B cell (primary cell): ENCODE measurements around the gene QSOX2. TPM values are rescaled to one million over a fixed set of nuclear protein-coding genes. Genes with fewer than 3 reads are reported as not detected.
A peak's percentile ranks its signal among the peaks of the same experiment; 100 is the strongest.

Source experiments
- ATAC-seq: fragments of 200-7000 bp; cut with Tn5 transposase; one replicate; pipeline ENCODE4 v1.10.0; 2021; ENCODE audit warnings: low read depth, mild to moderate bottlenecking, moderate number of reproducible peaks, moderate library complexity
- CTCF ChIA-PET: fragments of 350-600 bp; sonication (Branson Sonifier 250); formaldehyde crosslinking; loops from one replicate; lab custom pipeline; 2021; ENCODE audit warnings: antibody characterized with exemption, inconsistent platforms; lab: Charles Lee
- POLR2A ChIA-PET: fragments of 350-600 bp; sonication (Branson Sonifier 250); formaldehyde crosslinking; loops from one replicate; lab custom pipeline; 2021; ENCODE audit warnings: antibody characterized with exemption; lab: Charles Lee
- DNase-seq: peaks from one replicate; pipeline ENCODE4 v3.0.0; 2013
- H2AFZ ChIP-seq: 2 replicates; pipeline ENCODE4 v1.6.1; 2012; ENCODE audit warnings: mild to moderate bottlenecking, low read depth, low read length; ENCODE audit not compliant: insufficient read depth, poor library complexity, severe bottlenecking
- H3K27ac ChIP-seq, 2 donors: 1 replicate in 1 of 2; 2 replicates in 1 of 2; pipeline ENCODE4 v1.5.1; 2012 to 2013; ENCODE audit warnings: low read length in 2 of 2, mild to moderate bottlenecking in 2 of 2, moderate library complexity in 1 of 2
- H3K27me3 ChIP-seq, 4 experiments: fragments of 200-600 bp in 1 of 4; sonication (generic) in 1 of 4; replicated peaks in 1 of 4; 1 replicate in 2 of 4; 2 replicates in 2 of 4; pipeline versions ENCODE4 v1.6.1 to v1.7.0; 2013 to 2016; ENCODE audit warnings: low read length in 3 of 4, mild to moderate bottlenecking in 2 of 4, mixed read lengths in 1 of 4, moderate library complexity in 1 of 4; ENCODE audit not compliant: insufficient read depth in 4 of 4, control insufficient read depth in 3 of 4; ENCODE audit errors: control extremely low read depth in 1 of 4
- H3K36me3 ChIP-seq, 2 experiments: replicated peaks in 1 of 2; 1 replicate in 1 of 2; 2 replicates in 1 of 2; pipeline versions ENCODE4 v1.6.1 to v1.7.1; 2013; ENCODE audit warnings: low read length in 1 of 2; ENCODE audit not compliant: insufficient read depth in 2 of 2, control insufficient read depth in 1 of 2; ENCODE audit errors: control extremely low read depth in 1 of 2, extremely low read depth in 1 of 2
- H3K4me1 ChIP-seq, 2 donors: fragments of 200-600 bp in 1 of 2; sonication (generic) in 1 of 2; 1 replicate in 1 of 2; 2 replicates in 1 of 2; pipeline versions ENCODE4 v1.5.1 to v1.6.1; 2013 to 2017; ENCODE audit warnings: low read length in 2 of 2; ENCODE audit not compliant: control insufficient read depth in 2 of 2, insufficient read depth in 2 of 2
- H3K4me2 ChIP-seq: replicated peaks from 2 replicates; pipeline ENCODE3; 2012; ENCODE audit warnings: mild to moderate bottlenecking, low read depth, low read length; ENCODE audit not compliant: poor library complexity, severe bottlenecking
- H3K4me3 ChIP-seq, 5 experiments: fragments of 200-600 bp in 1 of 5; sonication (generic) in 1 of 5; 1 replicate in 3 of 5; 2 replicates in 2 of 5; pipeline versions ENCODE4 v1.5.1 to v1.7.0; 2011 to 2016; ENCODE audit warnings: low read length in 4 of 5, mild to moderate bottlenecking in 4 of 5, low read depth in 2 of 5, control low read depth in 1 of 5, moderate library complexity in 1 of 5; ENCODE audit not compliant: insufficient read depth in 1 of 5; ENCODE audit errors: control extremely low read depth in 1 of 5, extremely low read depth in 1 of 5
- H3K79me2 ChIP-seq: fragments of 200-600 bp; sonication (generic); one replicate; pipeline ENCODE4 v1.6.0; 2016; ENCODE audit warnings: low read length; ENCODE audit not compliant: control insufficient read depth, insufficient read depth
- H3K9ac ChIP-seq: fragments of 200-600 bp; sonication (generic); 2 replicates; pipeline ENCODE4 v1.6.1; 2017; ENCODE audit warnings: mild to moderate bottlenecking, low read length, moderate library complexity
- H3K9me3 ChIP-seq, 3 donors: one replicate each; pipeline versions ENCODE4 v1.6.1 to v1.7.1; 2013; ENCODE audit warnings: low read length in 2 of 3; ENCODE audit not compliant: control insufficient read depth in 2 of 3, insufficient read depth in 1 of 3; ENCODE audit errors: control extremely low read depth in 1 of 3
- H4K20me1 ChIP-seq: 2 replicates; pipeline ENCODE4 v1.6.0; 2012; ENCODE audit warnings: mild to moderate bottlenecking, low read length; ENCODE audit not compliant: insufficient read depth, control insufficient read depth, poor library complexity, severe bottlenecking
- H3K27ac Mint-ChIP-seq: one replicate; pipeline ENCODE4 v1.8.0; 2021; ENCODE audit warnings: mixed read lengths
- H3K27me3 Mint-ChIP-seq: one replicate; pipeline ENCODE4 v1.8.0; 2021; ENCODE audit warnings: mixed read lengths
- H3K4me1 Mint-ChIP-seq: one replicate; pipeline ENCODE4 v1.8.0; 2021; ENCODE audit warnings: mixed read lengths
- H3K4me3 Mint-ChIP-seq: one replicate; pipeline ENCODE4 v1.8.0; 2021; ENCODE audit warnings: mixed read lengths
- H3K9me3 Mint-ChIP-seq: one replicate; pipeline ENCODE4 v1.8.0; 2022; ENCODE audit warnings: mixed read lengths; ENCODE audit not compliant: insufficient read depth
- EZH2 ChIP-seq: IDR thresholded peaks from 2 replicates; pipeline ENCODE4 v1.6.1; 2012; ENCODE audit warnings: borderline replicate concordance, low read depth, mild to moderate bottlenecking, moderate library complexity, low read length; ENCODE audit not compliant: insufficient read depth, poor library complexity, severe bottlenecking
- WGBS: methylation state at CpG from one replicate; pipeline ENCODE4 v1.1.5; 2013; ENCODE audit warnings: missing lambda C conversion rate; ENCODE audit not compliant: insufficient coverage; 5-methylcytosine and 5-hydroxymethylcytosine counted together
- intact Hi-C: fragments of 100-400 bp; cut with micrococcal nuclease; formaldehyde crosslinking; loops from one replicate; pipeline ENCODE4 v1.10.0; 2022
- polyA minus RNA-seq: library from RNA; depleted of rRNA, polyadenylated mRNA; stranded (reverse); fragments of >200 nt; gene quantifications from 2 replicates; pipeline ENCODE4 v1.2.3, GENCODE V29; 2012
- polyA plus RNA-seq: library from polyadenylated mRNA; depleted of rRNA; stranded (reverse); fragments of >200 nt; gene quantifications from 2 replicates; pipeline ENCODE4 v1.2.3, GENCODE V29; 2012
- total RNA-seq, 2 donors: library from RNA; stranded (reverse); fragments of 120-200 nt in 1 of 2; gene quantifications; 1 replicate in 1 of 2; 2 replicates in 1 of 2; pipeline versions ENCODE4 v1.2.3 to v1.2.4, GENCODE V29; 2013 to 2022
- TF ChIP-seq, protein P1 (sequence below): fragments of 200-600 bp; IDR thresholded peaks from one replicate; pipeline ENCODE4 v1.8.0; 2022; ENCODE audit warnings: antibody characterized with exemption, mild to moderate bottlenecking

QSOX2 gene, protein sequence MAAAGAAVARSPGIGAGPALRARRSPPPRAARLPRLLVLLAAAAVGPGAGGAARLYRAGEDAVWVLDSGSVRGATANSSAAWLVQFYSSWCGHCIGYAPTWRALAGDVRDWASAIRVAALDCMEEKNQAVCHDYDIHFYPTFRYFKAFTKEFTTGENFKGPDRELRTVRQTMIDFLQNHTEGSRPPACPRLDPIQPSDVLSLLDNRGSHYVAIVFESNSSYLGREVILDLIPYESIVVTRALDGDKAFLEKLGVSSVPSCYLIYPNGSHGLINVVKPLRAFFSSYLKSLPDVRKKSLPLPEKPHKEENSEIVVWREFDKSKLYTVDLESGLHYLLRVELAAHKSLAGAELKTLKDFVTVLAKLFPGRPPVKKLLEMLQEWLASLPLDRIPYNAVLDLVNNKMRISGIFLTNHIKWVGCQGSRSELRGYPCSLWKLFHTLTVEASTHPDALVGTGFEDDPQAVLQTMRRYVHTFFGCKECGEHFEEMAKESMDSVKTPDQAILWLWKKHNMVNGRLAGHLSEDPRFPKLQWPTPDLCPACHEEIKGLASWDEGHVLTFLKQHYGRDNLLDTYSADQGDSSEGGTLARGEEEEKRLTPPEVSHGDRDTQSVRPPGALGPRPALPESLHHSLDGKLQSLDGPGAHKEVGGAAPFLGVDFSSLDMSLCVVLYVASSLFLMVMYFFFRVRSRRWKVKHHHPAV
- total RNA-seq (139 and 141 TPM in 2 replicates), polyA plus RNA-seq (62.9 and 85.0 TPM in 2 replicates), polyA minus RNA-seq (43.6 and 44.7 TPM in 2 replicates)
- total RNA-seq (2013): 32.5 TPM

DNA sequence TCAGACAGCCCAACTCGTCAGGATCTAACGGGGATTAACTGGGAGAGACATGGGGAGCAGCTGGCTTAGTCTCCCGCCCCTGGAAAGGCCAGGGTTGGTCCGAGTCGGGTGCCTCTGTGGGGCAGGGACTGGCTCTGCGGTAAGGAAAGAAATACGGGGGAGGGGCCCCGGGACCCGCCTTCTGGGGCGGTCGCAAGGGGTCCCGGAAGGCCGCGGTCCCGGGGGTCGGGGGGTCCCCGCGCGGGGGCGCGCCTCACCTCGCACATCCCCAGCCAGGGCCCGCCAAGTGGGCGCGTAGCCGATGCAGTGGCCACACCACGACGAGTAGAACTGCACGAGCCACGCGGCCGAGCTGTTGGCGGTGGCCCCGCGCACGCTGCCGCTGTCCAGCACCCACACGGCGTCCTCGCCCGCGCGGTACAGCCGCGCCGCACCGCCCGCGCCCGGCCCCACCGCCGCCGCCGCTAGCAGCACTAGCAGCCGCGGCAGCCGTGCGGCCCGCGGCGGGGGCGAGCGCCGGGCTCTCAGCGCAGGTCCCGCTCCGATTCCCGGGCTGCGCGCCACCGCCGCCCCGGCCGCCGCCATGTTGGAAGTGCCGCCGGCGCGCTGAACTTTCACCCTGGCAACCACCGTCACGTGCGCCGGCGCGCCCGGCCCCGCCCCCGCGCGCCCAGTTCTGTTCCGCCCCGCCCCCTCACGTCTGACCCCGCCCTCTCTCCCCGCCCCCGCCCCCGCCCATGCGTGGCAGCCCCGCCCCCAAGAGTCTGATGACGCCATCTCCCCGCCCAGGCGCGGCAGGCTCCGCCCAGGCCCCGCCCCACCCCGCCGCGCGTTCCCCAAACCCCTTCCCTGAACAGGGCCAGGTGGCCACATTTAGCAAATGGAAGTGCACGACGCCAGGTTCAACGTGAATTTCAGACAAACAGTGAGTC is at the start of gene QSOX2:
TSS of gene QSOX2 (minus strand) at position 594 of the 932 bp plus-strand sequence. CDS start at position 585, 9 bp downstream.
- under 1% methylated on average over 101 of the region's 112 CpGs for WGBS
- H2AFZ ChIP-seq: peak within 1 kb of the TSS; percentile 40
- Mint-ChIP-seq H3K4me1 (peaks cover 50% of the 10 kb centered on the region), H3K27ac (peak within 1 kb of the TSS; percentile 90), H3K4me3 (peak within 1 kb of the TSS; percentile 94), H3K9me3 (no peaks in the 10 kb centered on the region), H3K27me3 (no peaks in the 10 kb centered on the region)
- no peaks in the 10 kb centered on the region for H3K9me3 ChIP-seq
- peak within 1 kb of the TSS; percentile 86 for H3K4me2 ChIP-seq
- H3K36me3 ChIP-seq: peaks cover 2 to 13% of the 10 kb centered on the region in 2 experiments
- CTCF ChIA-PET: interaction anchor here (1.3 to 8.5 kb wide), 2 partner anchors 20 to 75 kb away, joined by 4 to 102 read pairs; no protein-coding TSS in a partner anchor
- peak within 1 kb of the TSS; percentile 88 for H3K9ac ChIP-seq
- intact Hi-C loops: loop anchor here (1.0 to 10.0 kb wide), 4 partner anchors 22 to 281 kb away; partner anchors contain the start of genes DNLZ, TMEM250 and UBAC1
- peaks cover 31% of the 10 kb centered on the region for H4K20me1 ChIP-seq
- no peaks in the 10 kb centered on the region for H3K27me3 ChIP-seq
- POLR2A ChIA-PET: interaction anchor here (0.7 kb wide), 1 partner anchor 30 kb away, joined by 3 read pairs; no protein-coding TSS in a partner anchor
- H3K27ac ChIP-seq: peak within 1 kb of the TSS; percentile 70 to 83
- ATAC-seq: peak; percentile 71
- H3K79me2 ChIP-seq: peaks cover 41% of the 10 kb centered on the region
- peaks cover 46 to 51% of the 10 kb centered on the region in 2 donors for H3K4me1 ChIP-seq
- TF ChIP-seq EZH2: no peak
- TF ChIP-seq, protein P1, sequence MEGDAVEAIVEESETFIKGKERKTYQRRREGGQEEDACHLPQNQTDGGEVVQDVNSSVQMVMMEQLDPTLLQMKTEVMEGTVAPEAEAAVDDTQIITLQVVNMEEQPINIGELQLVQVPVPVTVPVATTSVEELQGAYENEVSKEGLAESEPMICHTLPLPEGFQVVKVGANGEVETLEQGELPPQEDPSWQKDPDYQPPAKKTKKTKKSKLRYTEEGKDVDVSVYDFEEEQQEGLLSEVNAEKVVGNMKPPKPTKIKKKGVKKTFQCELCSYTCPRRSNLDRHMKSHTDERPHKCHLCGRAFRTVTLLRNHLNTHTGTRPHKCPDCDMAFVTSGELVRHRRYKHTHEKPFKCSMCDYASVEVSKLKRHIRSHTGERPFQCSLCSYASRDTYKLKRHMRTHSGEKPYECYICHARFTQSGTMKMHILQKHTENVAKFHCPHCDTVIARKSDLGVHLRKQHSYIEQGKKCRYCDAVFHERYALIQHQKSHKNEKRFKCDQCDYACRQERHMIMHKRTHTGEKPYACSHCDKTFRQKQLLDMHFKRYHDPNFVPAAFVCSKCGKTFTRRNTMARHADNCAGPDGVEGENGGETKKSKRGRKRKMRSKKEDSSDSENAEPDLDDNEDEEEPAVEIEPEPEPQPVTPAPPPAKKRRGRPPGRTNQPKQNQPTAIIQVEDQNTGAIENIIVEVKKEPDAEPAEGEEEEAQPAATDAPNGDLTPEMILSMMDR: no peak
- peak within 1 kb of the TSS; percentile 66 to 97 (median 90) for H3K4me3 ChIP-seq
- DNase-seq: peak; percentile 91
